H1 (cell line): ENCODE data around the gene MIER1. TPM values are rescaled to one million over a fixed set of nuclear protein-coding genes. Genes with fewer than 3 reads are reported as not detected.

Experiments
- CBX8 ChIP-seq: fragments of 300-800, 300-1000 bp; sonication (generic); IDR thresholded peaks from 2 replicates; pipeline ENCODE4 v1.7.1; 2016; ENCODE audit warnings: low read depth, low read length, borderline replicate concordance
- GABPA ChIP-seq: IDR thresholded peaks from 2 replicates; pipeline ENCODE4 v1.6.1; 2011; ENCODE audit warnings: mild to moderate bottlenecking, low read length, moderate library complexity, borderline replicate concordance; ENCODE audit not compliant: insufficient read depth
- HDAC6 ChIP-seq: IDR thresholded peaks from one replicate; pipeline ENCODE4 v1.7.1; 2012; ENCODE audit warnings: low read depth, mild to moderate bottlenecking, inconsistent platforms, low read length, moderate library complexity
- SIX5 ChIP-seq: IDR thresholded peaks from 2 replicates; pipeline ENCODE4 v1.6.1; 2011; ENCODE audit warnings: mild to moderate bottlenecking, low read depth, low read length
- SP1 ChIP-seq: IDR thresholded peaks from 2 replicates; pipeline ENCODE4 v1.6.1; 2011; ENCODE audit warnings: low read depth, low read length
- TAF7 ChIP-seq: optimal IDR thresholded peaks from 2 replicates; pipeline ENCODE3; 2011; ENCODE audit warnings: low read depth, mild to moderate bottlenecking, inconsistent platforms, low read length, moderate library complexity, borderline replicate concordance
- polyA plus RNA-seq, 7 experiments: library from polyadenylated mRNA; depleted of rRNA in 3 of 7; stranded (reverse) in 5 of 7; unstranded in 2 of 7; fragments of >200 nt in 5 of 7; fragments of 200-250 nt in 2 of 7; gene quantifications; 1 replicate in 5 of 7; 2 replicates in 1 of 7; 4 replicates in 1 of 7; pipeline versions ENCODE4 v1.2.1 to v1.2.3, GENCODE V29; 2011 to 2013; ENCODE audit warnings: missing spikeins in 2 of 7, mixed read lengths in 2 of 7
- total RNA-seq: library from RNA; stranded (reverse); fragmentation: NEBNext Ultra II Directional; extraction: Animal tissue kit (Norgen Biotek cat#: 25700); gene quantifications from 2 replicates; pipeline ENCODE4 v1.2.1, GENCODE V29; 2021
- TF ChIP-seq, protein P1 (sequence below), 3 experiments: IDR thresholded peaks; 1 replicate in 2 of 3; 2 replicates in 1 of 3; pipeline versions ENCODE4 v1.5.1 to v1.6.1; 2011; ENCODE audit warnings: low read length in 3 of 3, mild to moderate bottlenecking in 3 of 3, inconsistent platforms in 2 of 3, low read depth in 1 of 3, moderate library complexity in 1 of 3; ENCODE audit not compliant: insufficient read depth in 1 of 3; ENCODE audit errors: control extremely low read depth in 1 of 3

The MIER1 gene
- total and polyA plus RNA-seq, 2 of the 8 experiments (the other 6 are each of a cell fraction or from before 2014, with no cell fraction given), result 5.2 to 33.5 TPM

- TF ChIP-seq HDAC6 (no peak), SP1 (no peak), SIX5 (no peak), GABPA (no peak), CBX8 (no peak), TAF7 (no peak)
- TF ChIP-seq, protein P1, sequence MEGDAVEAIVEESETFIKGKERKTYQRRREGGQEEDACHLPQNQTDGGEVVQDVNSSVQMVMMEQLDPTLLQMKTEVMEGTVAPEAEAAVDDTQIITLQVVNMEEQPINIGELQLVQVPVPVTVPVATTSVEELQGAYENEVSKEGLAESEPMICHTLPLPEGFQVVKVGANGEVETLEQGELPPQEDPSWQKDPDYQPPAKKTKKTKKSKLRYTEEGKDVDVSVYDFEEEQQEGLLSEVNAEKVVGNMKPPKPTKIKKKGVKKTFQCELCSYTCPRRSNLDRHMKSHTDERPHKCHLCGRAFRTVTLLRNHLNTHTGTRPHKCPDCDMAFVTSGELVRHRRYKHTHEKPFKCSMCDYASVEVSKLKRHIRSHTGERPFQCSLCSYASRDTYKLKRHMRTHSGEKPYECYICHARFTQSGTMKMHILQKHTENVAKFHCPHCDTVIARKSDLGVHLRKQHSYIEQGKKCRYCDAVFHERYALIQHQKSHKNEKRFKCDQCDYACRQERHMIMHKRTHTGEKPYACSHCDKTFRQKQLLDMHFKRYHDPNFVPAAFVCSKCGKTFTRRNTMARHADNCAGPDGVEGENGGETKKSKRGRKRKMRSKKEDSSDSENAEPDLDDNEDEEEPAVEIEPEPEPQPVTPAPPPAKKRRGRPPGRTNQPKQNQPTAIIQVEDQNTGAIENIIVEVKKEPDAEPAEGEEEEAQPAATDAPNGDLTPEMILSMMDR (IDR thresholded peaks at IDR 0.05; ENCODE audit: control extremely low read depth in 1 of 3, insufficient read depth in 1 of 3, low read depth in 1 of 3, low read length in 3 of 3), result no peak
Measured at GRCh38 chr1:67018574-67018973, 93.8 kb downstream of the MIER1 start (continued).
